Medulla oblongata (tissue), 1 donor: ENCODE results near the gene PCDHAC1.

ENCODE experiments used
- DNase-seq: peaks from one replicate; pipeline ENCODE4 v3.0.0-alpha.2; 2015; ENCODE audit errors: extremely low spot score

Gene PCDHAC1

DNA sequence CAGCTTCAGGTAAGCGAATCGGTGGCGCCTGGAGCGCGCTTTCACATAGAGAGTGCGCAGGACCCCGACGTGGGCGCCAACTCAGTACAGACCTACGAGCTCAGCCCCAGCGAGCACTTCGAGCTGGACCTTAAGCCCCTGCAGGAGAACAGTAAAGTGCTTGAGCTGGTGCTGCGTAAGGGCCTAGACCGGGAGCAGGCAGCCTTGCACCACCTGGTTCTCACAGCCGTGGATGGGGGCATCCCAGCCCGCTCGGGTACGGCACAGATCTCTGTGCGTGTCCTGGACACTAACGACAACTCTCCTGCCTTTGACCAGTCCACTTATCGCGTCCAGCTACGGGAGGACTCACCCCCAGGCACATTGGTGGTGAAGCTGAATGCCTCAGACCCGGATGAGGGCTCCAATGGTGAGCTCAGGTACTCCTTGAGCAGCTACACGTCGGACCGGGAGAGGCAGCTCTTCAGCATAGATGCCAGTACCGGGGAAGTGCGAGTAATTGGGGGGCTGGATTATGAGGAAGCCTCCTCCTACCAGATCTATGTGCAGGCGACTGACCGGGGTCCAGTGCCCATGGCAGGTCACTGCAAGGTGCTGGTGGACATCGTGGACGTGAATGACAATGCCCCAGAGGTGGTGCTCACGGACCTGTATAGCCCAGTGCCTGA, 41.3 kb downstream of the PCDHAC1 start:
- no peak for DNase-seq

DNA sequence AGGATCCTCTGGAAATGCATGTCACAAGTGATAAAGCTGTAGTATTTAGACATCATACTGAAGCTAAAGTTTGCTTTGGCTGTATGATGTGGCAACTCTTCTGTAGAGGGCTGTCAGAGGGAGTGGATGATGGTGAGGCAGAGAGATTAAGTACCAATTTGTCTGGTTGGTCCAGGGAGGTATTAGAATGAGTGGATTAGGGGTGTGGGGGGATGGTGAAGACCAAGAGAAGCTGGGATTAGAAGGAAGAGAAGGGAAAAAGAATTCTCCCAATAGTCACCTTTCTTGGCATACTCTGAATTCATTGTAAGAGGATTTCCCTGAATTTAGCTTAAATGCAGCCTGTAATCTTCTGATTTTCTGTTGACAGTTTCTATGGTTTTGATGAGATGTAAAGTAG, 43.8 kb downstream of the PCDHAC1 start:
- no peak for DNase-seq

DNA sequence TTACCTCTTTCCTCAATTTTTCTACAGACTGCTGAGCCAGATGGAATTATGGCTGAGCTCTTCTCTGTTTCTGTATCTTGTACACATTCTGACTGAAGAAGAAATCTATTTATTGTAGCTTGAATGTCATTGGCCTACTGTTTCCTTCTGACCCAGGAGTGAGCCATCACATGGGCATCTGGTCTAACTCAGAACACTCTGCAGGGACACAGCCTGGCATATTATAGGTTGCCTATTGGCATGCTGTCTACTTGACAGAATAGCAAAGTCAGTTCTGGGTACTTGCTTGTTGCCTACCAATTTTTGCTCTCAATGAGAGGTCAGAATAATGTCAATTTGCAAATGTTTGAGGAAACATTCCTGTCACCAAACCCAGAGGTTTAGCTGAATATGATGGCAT, 47.5 kb downstream of the PCDHAC1 start:
- no peak for DNase-seq

DNA sequence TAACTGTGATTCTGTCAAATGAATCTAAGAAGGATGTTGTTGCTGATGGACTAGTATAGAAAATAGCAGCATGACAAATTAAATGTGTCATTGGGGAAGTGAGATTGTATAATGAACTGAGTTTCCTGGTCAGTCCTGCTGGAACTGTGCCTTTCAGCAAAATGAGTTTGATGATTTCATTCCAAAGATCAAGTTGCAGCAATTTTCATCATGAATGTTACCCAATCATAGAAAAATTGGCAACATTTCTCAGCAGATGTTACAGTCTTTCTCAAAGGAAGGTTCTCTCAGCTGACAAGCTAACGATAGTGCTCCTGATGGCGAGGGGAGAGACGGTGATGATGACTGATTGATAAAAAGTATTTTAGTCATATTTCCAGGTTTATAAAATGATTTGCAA, 50.9 kb downstream of the PCDHAC1 start:
- DNase-seq, result no peak

DNA sequence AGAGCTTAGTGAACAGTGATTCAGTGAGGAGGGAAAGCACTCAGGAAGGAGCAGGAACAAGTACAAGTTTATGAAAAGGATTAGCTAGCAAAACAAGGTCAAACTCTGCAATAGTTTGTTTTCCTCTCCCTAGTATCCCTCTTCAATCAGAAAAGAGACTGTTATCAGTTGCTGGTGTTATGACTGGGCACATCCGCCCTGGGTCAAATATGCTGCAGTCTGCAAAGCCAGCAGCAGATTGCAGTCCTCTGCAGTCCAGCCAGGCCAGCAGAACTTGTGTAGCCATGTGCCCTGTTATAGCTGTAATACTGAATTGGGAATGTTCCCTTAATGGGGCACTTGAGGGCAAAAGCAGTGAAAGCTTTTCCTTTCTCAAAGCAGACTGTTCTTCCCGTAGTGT, 52.2 kb downstream of the PCDHAC1 start:
- DNase-seq, result no peak

DNA sequence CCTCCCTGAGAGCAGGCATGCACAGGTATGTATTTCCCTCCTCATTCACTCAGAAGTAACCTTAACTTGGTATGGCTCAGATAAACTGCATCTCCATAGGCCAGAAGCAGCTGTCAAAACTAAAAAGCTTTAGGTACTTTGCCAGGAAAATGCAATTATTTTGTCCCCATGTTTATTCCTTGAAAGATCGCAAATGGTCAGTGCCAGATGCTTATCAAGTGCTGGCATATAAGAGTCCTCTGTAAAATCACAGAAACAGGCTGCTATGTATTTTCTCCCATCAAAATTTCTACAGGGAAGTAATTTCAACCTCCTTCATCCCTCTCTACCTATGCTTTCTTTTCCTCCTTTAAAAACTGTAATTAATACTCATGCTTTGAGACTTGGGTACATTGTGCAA, 52.9 kb downstream of the PCDHAC1 start:
- no peak for DNase-seq
